K562 treated with DMSO at 1 percent for 4 hours (cell line): ENCODE data around the gene BEX2. TPM values are rescaled to one million over a fixed set of nuclear protein-coding genes. Genes with fewer than 3 reads are reported as not detected.

ENCODE experiments used
- total RNA-seq: library from RNA; unstranded; fragments of 300-600 nt; gene quantifications from 2 replicates; pipeline ENCODE4 v1.2.3, GENCODE V29; 2022; ENCODE audit not compliant: insufficient read depth

Gene BEX2
- total RNA-seq, result 23.4 and 50.5 TPM in 2 replicates

DNA sequence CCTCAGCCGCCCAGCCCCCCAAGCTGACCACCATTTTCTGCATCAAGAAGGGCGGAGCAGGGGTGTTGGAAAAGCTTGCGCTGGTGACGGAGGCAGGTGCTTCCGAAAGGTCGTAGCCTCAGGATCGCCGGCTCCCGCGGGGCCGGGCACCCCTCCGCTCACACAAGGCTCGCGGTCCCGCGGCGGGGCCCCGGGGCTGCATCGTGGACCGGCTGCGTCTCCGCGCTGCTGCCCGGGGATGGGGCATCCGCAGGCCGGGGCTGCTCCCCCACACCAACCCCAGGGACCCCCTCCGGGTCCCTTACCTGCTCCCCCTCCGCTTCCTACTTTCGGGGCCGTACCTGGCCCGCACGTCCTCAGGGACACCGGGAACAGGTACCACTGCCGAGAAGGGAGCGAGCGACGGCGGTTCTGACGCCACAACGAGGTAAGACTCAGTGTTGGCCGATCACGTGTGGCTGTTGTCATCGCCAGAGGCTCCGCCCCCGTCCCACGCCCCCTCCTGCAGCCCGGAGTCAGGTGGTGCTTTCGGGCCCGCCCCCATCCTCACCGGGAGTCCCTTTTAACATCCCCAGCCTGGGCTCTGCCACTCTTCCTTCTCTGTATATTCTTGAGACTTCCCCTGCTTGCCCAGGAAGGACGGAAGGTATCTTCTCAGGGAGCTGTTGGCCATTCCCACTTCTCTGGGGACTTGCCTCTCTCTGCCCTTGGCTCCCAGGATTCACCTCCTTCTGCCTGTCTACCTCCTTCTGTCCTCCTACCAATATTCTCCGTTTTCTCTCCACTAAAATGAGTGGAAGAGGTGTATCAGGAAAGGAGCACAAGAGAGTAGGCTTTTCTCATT is at the start of gene BEX2:
TSS of gene BEX2 (minus strand) at position 436 of the 844 bp plus-strand sequence. CDS start 1,014 bp downstream, outside the sequence.

DNA sequence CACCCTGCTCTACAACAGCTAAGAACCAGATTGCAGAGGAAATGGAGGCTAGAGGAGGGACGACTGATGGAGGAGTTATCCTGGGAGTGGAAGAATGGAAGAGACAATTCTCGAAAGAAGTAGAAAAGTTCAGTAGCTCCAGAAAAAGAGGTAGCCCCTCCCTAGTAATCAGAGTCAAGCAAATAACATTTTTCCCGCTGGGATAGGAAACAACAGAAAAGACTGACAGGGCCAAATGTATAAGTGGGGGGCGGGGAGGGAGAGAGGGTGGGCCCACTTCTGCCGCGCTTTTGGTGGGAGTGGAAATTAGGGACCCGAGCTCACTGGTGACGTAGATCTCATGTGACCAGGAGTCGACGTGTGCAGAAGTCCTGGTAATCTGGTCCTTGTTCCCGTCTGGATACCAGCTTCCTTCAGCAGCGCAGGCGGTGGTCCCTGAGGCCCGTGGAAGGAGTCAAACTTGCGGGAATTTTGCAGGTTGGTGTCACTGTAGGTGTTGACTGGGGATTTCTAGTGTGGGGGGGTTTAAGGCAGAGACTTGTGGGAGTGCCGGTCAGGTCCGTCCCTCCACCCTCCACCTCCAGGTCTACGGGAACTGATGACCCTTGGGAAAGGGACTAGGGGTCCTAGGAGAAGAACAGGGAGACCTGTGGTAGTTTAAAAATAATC is 45.5 kb upstream of the BEX2 start, which contains the start of gene TCEAL9:
TSS of gene TCEAL9 (plus strand) at position 377 of the 669 bp plus-strand sequence. CDS start 1,179 bp downstream, outside the sequence.

DNA sequence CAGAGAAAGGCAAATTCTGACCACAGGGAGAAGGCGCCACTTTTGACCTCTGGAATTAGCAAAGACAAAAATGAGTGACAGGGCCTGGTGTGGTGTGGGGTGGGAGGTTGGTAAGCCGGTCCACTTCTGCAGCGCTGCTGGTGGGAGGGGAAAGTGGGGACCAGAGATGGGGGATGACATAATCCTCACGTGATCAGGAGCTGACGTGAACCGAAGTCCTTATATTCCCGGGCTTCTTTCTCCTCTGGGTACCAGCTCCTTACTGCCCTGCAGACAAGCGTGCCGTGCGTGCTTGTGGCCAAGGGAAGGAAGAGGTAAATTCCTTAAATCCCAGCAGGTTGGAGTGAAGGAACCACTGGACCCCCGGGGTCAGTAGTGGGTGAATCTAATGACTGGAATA is 19.2 kb upstream of the BEX2 start, which contains the start of gene TCEAL7:
TSS of gene TCEAL7 (plus strand) at position 249 of the 400 bp plus-strand sequence. CDS start 1,165 bp downstream, outside the sequence.

DNA sequence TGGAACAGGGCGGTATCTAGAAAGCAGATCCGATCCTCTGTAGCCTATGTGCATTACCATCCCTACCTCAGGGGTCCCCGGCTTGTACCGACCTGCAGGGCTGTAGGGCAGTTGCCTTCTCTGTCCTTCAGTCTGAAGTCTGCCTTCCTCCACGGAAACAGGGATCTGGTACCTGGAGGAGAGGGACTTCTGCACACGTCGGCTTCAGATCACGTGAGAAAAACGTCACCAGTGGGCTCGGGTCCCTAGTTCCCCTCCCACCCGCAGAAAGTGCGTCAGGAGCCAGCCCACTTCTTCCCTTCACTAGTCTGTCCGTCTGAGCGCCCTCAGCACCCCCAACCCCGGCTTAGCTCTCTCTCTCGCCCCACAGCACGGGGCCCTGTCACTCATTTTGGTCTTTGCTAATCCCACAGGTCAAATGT is 34.2 kb downstream of the BEX2 start, which contains the start of gene TCEAL5:
TSS of gene TCEAL5 (minus strand) at position 170 of the 422 bp plus-strand sequence. CDS start 2,187 bp downstream, outside the sequence.

Other genes starting within 250 kb of the BEX2 start
- gene BEX1, start 246.8 kb downstream of the BEX2 start, total RNA-seq, result not detected in 2 replicates
- 1.8 TPM in 1 of 2 replicates, not detected in the other for gene NXF3, start 217.8 kb downstream of the BEX2 start, total RNA-seq
- gene BEX4, start 95.9 kb downstream of the BEX2 start, total RNA-seq, result 84.5 and 88.6 TPM in 2 replicates
- gene TCEAL8, start 55.8 kb downstream of the BEX2 start, total RNA-seq, result 37.9 and 46.2 TPM in 2 replicates
- gene TCEAL5, start 34.2 kb downstream of the BEX2 start, total RNA-seq, result not detected in 2 replicates
- gene TCEAL7, start 19.2 kb upstream of the BEX2 start, total RNA-seq, result not detected in 2 replicates
- 44.9 and 48.8 TPM in 2 replicates for gene TCEAL9, start 45.5 kb upstream of the BEX2 start, total RNA-seq
- gene BEX3, start 65.5 kb upstream of the BEX2 start, total RNA-seq, result not detected in 2 replicates
- gene RAB40A, start 208.5 kb upstream of the BEX2 start, total RNA-seq, result 0.30 and 0.88 TPM in 2 replicates